ENCODE data around the gene ALG12. TPM values are rescaled to one million over a fixed set of nuclear protein-coding genes. Genes with fewer than 3 reads are reported as not detected.

Gene ALG12
- total and polyA plus RNA-seq, 2 of the 13 experiments (the other 11 are each of a cell fraction or from before 2014, with no cell fraction given), result 7.8 to 15.8 TPM

DNA sequence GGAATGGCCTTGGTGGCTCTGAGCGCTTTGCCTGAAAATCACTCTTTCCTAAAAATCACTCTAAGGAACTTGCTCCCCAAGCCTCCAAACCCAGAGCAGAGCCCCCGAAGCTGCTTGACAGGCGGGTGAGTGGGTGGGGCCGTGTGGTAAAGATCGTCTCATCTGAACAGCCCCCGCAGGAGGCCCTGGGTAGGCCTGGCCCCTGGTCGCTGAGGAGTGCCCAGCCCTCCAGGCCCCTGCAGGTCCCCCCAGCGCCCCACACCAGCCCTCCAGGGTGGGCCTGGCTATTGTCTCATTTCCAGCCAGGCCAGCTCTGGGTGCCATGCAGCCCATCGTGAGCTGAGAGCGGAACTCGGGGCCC, 25.1 kb upstream of the ALG12 start:
- Histone ChIP-seq H3K4me1 (ENCODE audit: insufficient read depth, low read length) (peaks cover 98% of the 10 kb centered on the region), H2AFZ (ENCODE audit: low read length) (no peak overlapping the region), H3K9me3 (ENCODE audit: low read length) (no peaks in the 10 kb centered on the region), H3K27me3 (ENCODE audit: control insufficient read depth in 1 of 2, insufficient read depth in 2 of 2, low read length in 2 of 2) (no peaks in the 10 kb centered on the region), H3K27ac (ENCODE audit: extremely low read length, insufficient read depth, low read length) (peak overlapping the region; percentile 89), H3K4me2 (ENCODE audit: low read depth, low read length) (peak overlapping the region; percentile 92), H4K20me1 (ENCODE audit: insufficient read depth, low read length) (no peaks in the 10 kb centered on the region), H3K36me3 (replicated peaks in 1 of 2; ENCODE audit: control insufficient read depth in 1 of 2, insufficient read depth in 2 of 2, low read length in 2 of 2) (no peaks in the 10 kb centered on the region), H3K9ac (ENCODE audit: insufficient read depth, low read depth, low read length) (peak overlapping the region; percentile 91), H3K79me2 (ENCODE audit: insufficient read depth, low read length) (peaks cover 3% of the 10 kb centered on the region), H3K4me3 (replicated peaks in 1 of 3; ENCODE audit: insufficient read depth in 1 of 3, low read depth in 2 of 3, low read length in 3 of 3) (peak overlapping the region; percentile 60 to 82 (median 76))
- no CpG with 5 or more reads among the region's 11 CpGs for WGBS (ENCODE audit: low lambda C conversion rate)
- intact Hi-C loops (cut with micrococcal nuclease; ENCODE audit: unreplicated experiment), result no loop called here
- in situ Hi-C loops (cut with HindIII; ENCODE audit: extremely low pct_ligation_motif_present, low pct_unique_long_range_greater_than_20kb), result no loop called here
- peak; percentile 20 for ATAC-seq
- FAIRE-seq, result no peak
- ChIA-PET POLR2A (interaction anchor here (1.0 to 18.6 kb wide), 5 partner anchors 9 to 88 kb away, joined by 3 to 722 read pairs (median 8); partner anchors contain the start of gene PIM3), CTCF (ENCODE audit: low intra/inter-chr PET ratio, low total read pairs) (no interaction called here)
- BruUV-seq (replicated peaks), result TSS peak; percentile 90
- DNase-seq (ENCODE audit: low spot score), result no peak
- TF ChIP-seq XBP1 (CRISPR knock-in tag; IDR thresholded peaks at IDR 0.05), result no peak
- no peak for TF ChIP-seq ZFAT (CRISPR knock-in tag; conservative IDR thresholded peaks at IDR 0.05)
- TF ChIP-seq GABPA (IDR thresholded peaks at IDR 0.05; ENCODE audit: low read depth, low read length), result no peak
- no peak for TF ChIP-seq GABPA (CRISPR knock-in tag; IDR thresholded peaks at IDR 0.05; ENCODE audit: low read depth)
- TF ChIP-seq ZNF605 (CRISPR knock-in tag; IDR thresholded peaks at IDR 0.05), result peak; percentile 43; the same call in 1 of the 2 replicates
- no peak for TF ChIP-seq CHCHD3 (CRISPR knock-in tag; IDR thresholded peaks at IDR 0.05)
- no peak for TF ChIP-seq PHF8 (CRISPR knock-in tag; IDR thresholded peaks at IDR 0.05)
- TF ChIP-seq, protein P1, sequence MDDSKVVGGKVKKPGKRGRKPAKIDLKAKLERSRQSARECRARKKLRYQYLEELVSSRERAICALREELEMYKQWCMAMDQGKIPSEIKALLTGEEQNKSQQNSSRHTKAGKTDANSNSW (CRISPR knock-in tag; IDR thresholded peaks at IDR 0.05; ENCODE audit: borderline replicate concordance), result no peak
- no peak for TF ChIP-seq GATAD2A (CRISPR knock-in tag; IDR thresholded peaks at IDR 0.05)
- no peak for TF ChIP-seq NR3C1 (CRISPR knock-in tag; IDR thresholded peaks at IDR 0.05)
- TF ChIP-seq ZNF510 (CRISPR knock-in tag; IDR thresholded peaks at IDR 0.05; ENCODE audit: low read depth), result 0 out of 2 replicates have a peak, but pooled peaks have one; percentile 8
- TF ChIP-seq ATAD3A (CRISPR knock-in tag; IDR thresholded peaks at IDR 0.05), result no peak
- TF ChIP-seq FOXA1 (IDR thresholded peaks at IDR 0.05), result no peak
- no peak for TF ChIP-seq FOXA1 (CRISPR knock-in tag; IDR thresholded peaks at IDR 0.05)
- TF ChIP-seq, protein P2, sequence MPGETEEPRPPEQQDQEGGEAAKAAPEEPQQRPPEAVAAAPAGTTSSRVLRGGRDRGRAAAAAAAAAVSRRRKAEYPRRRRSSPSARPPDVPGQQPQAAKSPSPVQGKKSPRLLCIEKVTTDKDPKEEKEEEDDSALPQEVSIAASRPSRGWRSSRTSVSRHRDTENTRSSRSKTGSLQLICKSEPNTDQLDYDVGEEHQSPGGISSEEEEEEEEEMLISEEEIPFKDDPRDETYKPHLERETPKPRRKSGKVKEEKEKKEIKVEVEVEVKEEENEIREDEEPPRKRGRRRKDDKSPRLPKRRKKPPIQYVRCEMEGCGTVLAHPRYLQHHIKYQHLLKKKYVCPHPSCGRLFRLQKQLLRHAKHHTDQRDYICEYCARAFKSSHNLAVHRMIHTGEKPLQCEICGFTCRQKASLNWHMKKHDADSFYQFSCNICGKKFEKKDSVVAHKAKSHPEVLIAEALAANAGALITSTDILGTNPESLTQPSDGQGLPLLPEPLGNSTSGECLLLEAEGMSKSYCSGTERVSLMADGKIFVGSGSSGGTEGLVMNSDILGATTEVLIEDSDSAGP (CRISPR knock-in tag; IDR thresholded peaks at IDR 0.05; ENCODE audit: borderline replicate concordance), result no peak
- TF ChIP-seq, protein P3, sequence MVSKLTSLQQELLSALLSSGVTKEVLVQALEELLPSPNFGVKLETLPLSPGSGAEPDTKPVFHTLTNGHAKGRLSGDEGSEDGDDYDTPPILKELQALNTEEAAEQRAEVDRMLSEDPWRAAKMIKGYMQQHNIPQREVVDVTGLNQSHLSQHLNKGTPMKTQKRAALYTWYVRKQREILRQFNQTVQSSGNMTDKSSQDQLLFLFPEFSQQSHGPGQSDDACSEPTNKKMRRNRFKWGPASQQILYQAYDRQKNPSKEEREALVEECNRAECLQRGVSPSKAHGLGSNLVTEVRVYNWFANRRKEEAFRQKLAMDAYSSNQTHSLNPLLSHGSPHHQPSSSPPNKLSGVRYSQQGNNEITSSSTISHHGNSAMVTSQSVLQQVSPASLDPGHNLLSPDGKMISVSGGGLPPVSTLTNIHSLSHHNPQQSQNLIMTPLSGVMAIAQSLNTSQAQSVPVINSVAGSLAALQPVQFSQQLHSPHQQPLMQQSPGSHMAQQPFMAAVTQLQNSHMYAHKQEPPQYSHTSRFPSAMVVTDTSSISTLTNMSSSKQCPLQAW (CRISPR knock-in tag; IDR thresholded peaks at IDR 0.05), result peak; percentile 9; the same call in 1 of the 2 replicates
- TF ChIP-seq ZNF644 (CRISPR knock-in tag; IDR thresholded peaks at IDR 0.05; ENCODE audit: low read depth), result no peak
- TF ChIP-seq ARNT2 (CRISPR knock-in tag; IDR thresholded peaks at IDR 0.05; ENCODE audit: low read depth), result no peak
- TF ChIP-seq EHMT2 (IDR thresholded peaks at IDR 0.05; ENCODE audit: borderline replicate concordance, low read depth, low read length), result no peak
- TF ChIP-seq KLF6 (CRISPR knock-in tag; IDR thresholded peaks at IDR 0.05), result no peak
- no peak for TF ChIP-seq ZNF232 (CRISPR knock-in tag; IDR thresholded peaks at IDR 0.05; ENCODE audit: borderline replicate concordance)
- TF ChIP-seq RELA (CRISPR knock-in tag; IDR thresholded peaks at IDR 0.05), result no peak
- TF ChIP-seq SAP130 (CRISPR knock-in tag; IDR thresholded peaks at IDR 0.05; ENCODE audit: low read depth), result peak; percentile 7
- TF ChIP-seq, protein P4, sequence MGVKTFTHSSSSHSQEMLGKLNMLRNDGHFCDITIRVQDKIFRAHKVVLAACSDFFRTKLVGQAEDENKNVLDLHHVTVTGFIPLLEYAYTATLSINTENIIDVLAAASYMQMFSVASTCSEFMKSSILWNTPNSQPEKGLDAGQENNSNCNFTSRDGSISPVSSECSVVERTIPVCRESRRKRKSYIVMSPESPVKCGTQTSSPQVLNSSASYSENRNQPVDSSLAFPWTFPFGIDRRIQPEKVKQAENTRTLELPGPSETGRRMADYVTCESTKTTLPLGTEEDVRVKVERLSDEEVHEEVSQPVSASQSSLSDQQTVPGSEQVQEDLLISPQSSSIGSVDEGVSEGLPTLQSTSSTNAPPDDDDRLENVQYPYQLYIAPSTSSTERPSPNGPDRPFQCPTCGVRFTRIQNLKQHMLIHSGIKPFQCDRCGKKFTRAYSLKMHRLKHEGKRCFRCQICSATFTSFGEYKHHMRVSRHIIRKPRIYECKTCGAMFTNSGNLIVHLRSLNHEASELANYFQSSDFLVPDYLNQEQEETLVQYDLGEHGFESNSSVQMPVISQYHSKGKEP (CRISPR knock-in tag; IDR thresholded peaks at IDR 0.05), result no peak
- TF ChIP-seq YEATS4 (CRISPR knock-in tag; IDR thresholded peaks at IDR 0.05; ENCODE audit: borderline replicate concordance), result peak; percentile 29; the same call in 1 of the 2 replicates
